ENCODE data around the gene ANKRD33B. TPM values are rescaled to one million over a fixed set of nuclear protein-coding genes. Genes with fewer than 3 reads are reported as not detected.

The ANKRD33B gene
- total and polyA plus RNA-seq, 2 experiments from 2014 or later: 0.71 to 1.5 TPM

GRCh38 chr5:10562201-10563109 is 1.4 kb upstream of the ANKRD33B start:
- no peaks in the 10 kb centered on the region for H3K27me3 ChIP-seq (replicated peaks; ENCODE audit: insufficient read depth)
- peaks cover 3% of the 10 kb centered on the region; the same call in 1 of the 2 replicates for H3K79me2 ChIP-seq (ENCODE audit: insufficient read depth)
- H3K4me3 ChIP-seq: no peak overlapping the region
- no peaks in the 10 kb centered on the region for H3F3A ChIP-seq (ENCODE audit: insufficient read depth)
- H3K36me3 ChIP-seq (ENCODE audit: low read depth): no peaks in the 10 kb centered on the region
- in situ Hi-C loops (cut with MboI): no loop called here
- H3K4me2 ChIP-seq (ENCODE audit: unreplicated experiment): no peak overlapping the region
- WGBS, 2 experiments (ENCODE audit: low coverage in 1 of 2, low lambda C conversion rate in 2 of 2, missing lambda C conversion rate in 2 of 2): 89 to 94% methylated on average over 40 to 45 of the region's 45 CpGs
- no peak for DNase-seq
- H3K27ac ChIP-seq: no peak overlapping the region
- H3K9me2 ChIP-seq (ENCODE audit: insufficient read depth): no peaks in the 10 kb centered on the region
- H3K4me1 ChIP-seq (ENCODE audit: insufficient read depth): peaks cover 6% of the 10 kb centered on the region
- peak overlapping the region; percentile 79; the same call in 1 of the 2 replicates for H3K9ac ChIP-seq
- no peaks in the 10 kb centered on the region for H3K9me3 ChIP-seq (ENCODE audit: low read depth)
- TF ChIP-seq EZH2 (IDR thresholded peaks at IDR 0.05; ENCODE audit: insufficient read depth, poor library complexity, severe bottlenecking) (no peak), EZH2phosphoT487 (IDR thresholded peaks at IDR 0.05; ENCODE audit: insufficient read depth, low read depth) (no peak)
- no peaks in the 10 kb centered on the region for H4K20me1 ChIP-seq (ENCODE audit: insufficient read depth)
- no peak overlapping the region for H2AFZ ChIP-seq

GRCh38 chr5:10563110-10563944 is 543 bp upstream of the ANKRD33B start:
- Histone ChIP-seq H3K9me3 (ENCODE audit: low read depth) (no peaks in the 10 kb centered on the region), H3K9ac (peak overlapping the region; percentile 79), H3K4me3 (peak overlapping the region; percentile 79), H3K4me2 (ENCODE audit: unreplicated experiment) (peak overlapping the region; percentile 92), H4K20me1 (ENCODE audit: insufficient read depth) (no peaks in the 10 kb centered on the region), H3F3A (ENCODE audit: insufficient read depth) (no peaks in the 10 kb centered on the region), H3K9me2 (ENCODE audit: insufficient read depth) (no peaks in the 10 kb centered on the region), H3K27ac (no peak overlapping the region), H3K79me2 (ENCODE audit: insufficient read depth) (peaks cover 6% of the 10 kb centered on the region; the same call in 1 of the 2 replicates), H2AFZ (peak overlapping the region; percentile 74), H3K36me3 (ENCODE audit: low read depth) (no peaks in the 10 kb centered on the region), H3K4me1 (ENCODE audit: insufficient read depth) (peaks cover 9% of the 10 kb centered on the region), H3K27me3 (replicated peaks; ENCODE audit: insufficient read depth) (no peaks in the 10 kb centered on the region)
- 20 to 24% methylated on average over 62 to 64 of the region's 76 CpGs for WGBS, 2 experiments (ENCODE audit: low coverage in 1 of 2, low lambda C conversion rate in 2 of 2, missing lambda C conversion rate in 2 of 2)
- no peak for TF ChIP-seq EZH2 (IDR thresholded peaks at IDR 0.05; ENCODE audit: insufficient read depth, poor library complexity, severe bottlenecking)
- TF ChIP-seq EZH2phosphoT487 (IDR thresholded peaks at IDR 0.05; ENCODE audit: insufficient read depth, low read depth): no peak
- DNase-seq: peak; percentile 75
- in situ Hi-C loops (cut with MboI): no loop called here

GRCh38 chr5:10564838-10565784 is 1.2 kb downstream of the ANKRD33B start:
- Histone ChIP-seq H4K20me1 (ENCODE audit: insufficient read depth) (no peaks in the 10 kb centered on the region), H3K79me2 (ENCODE audit: insufficient read depth) (peaks cover 21% of the 10 kb centered on the region), H3K9me3 (ENCODE audit: low read depth) (no peaks in the 10 kb centered on the region), H3K9ac (peak overlapping the region; percentile 79), H2AFZ (peak overlapping the region; percentile 55), H3K4me3 (peak overlapping the region; percentile 79), H3K27ac (no peak overlapping the region), H3K9me2 (ENCODE audit: insufficient read depth) (no peaks in the 10 kb centered on the region), H3K27me3 (replicated peaks; ENCODE audit: insufficient read depth) (no peaks in the 10 kb centered on the region), H3F3A (ENCODE audit: insufficient read depth) (no peaks in the 10 kb centered on the region), H3K4me2 (ENCODE audit: unreplicated experiment) (peak overlapping the region; percentile 92), H3K36me3 (ENCODE audit: low read depth) (no peaks in the 10 kb centered on the region), H3K4me1 (ENCODE audit: insufficient read depth) (peaks cover 10% of the 10 kb centered on the region)
- WGBS, 2 experiments (ENCODE audit: low coverage in 1 of 2, low lambda C conversion rate in 2 of 2, missing lambda C conversion rate in 2 of 2): 3% methylated on average over 52 to 53 of the region's 61 CpGs
- in situ Hi-C loops (cut with MboI): no loop called here
- TF ChIP-seq EZH2 (IDR thresholded peaks at IDR 0.05; ENCODE audit: insufficient read depth, poor library complexity, severe bottlenecking) (no peak), EZH2phosphoT487 (IDR thresholded peaks at IDR 0.05; ENCODE audit: insufficient read depth, low read depth) (no peak)
- peak; percentile 47 for DNase-seq
